Esophagus squamous epithelium (tissue), 5 donors: ENCODE results near the gene C8G. TPM values are rescaled to one million over a fixed set of nuclear protein-coding genes. Genes with fewer than 3 reads are reported as not detected.

Source experiments
- DNase-seq: peaks from one replicate; lab custom pipeline; 2025; lab: John Stamatoyannopoulos, UW
- H3K27ac ChIP-seq, 4 donors: fragments of 200-600 bp; sonication (generic); one replicate each; pipeline ENCODE4 v1.5.1; 2016 to 2019; ENCODE audit warnings: mild to moderate bottlenecking in 1 of 4
- H3K27me3 ChIP-seq, 4 donors: fragments of 200-600 bp; sonication (generic); 1 replicate in 3 of 4; 2 replicates in 1 of 4; pipeline versions ENCODE4 v1.5.1 to v1.6.0; 2017 to 2021; ENCODE audit warnings: antibody characterized with exemption in 1 of 4
- H3K36me3 ChIP-seq, 3 donors: fragments of 200-600 bp; sonication (generic); one replicate each; pipeline ENCODE4 v1.5.1; 2016 to 2019
- H3K4me1 ChIP-seq, 3 donors: fragments of 200-600 bp; sonication (generic); one replicate each; pipeline ENCODE4 v1.5.1; 2017 to 2019
- H3K4me3 ChIP-seq, 4 donors: fragments of 200-600 bp; sonication (generic); 1 replicate in 3 of 4; 2 replicates in 1 of 4; pipeline ENCODE4 v1.5.1; 2016 to 2019; ENCODE audit warnings: mild to moderate bottlenecking in 2 of 4, moderate library complexity in 1 of 4
- H3K9me3 ChIP-seq, 3 donors: fragments of 200-600 bp; sonication (generic); one replicate each; pipeline ENCODE4 v1.5.1; 2016 to 2019
- CTCF ChIP-seq, 6 experiments: fragments of 450-650 bp in 4 of 6; fragments of 200-600 bp in 2 of 6; sonication (generic) in 2 of 6; IDR thresholded peaks; one replicate each; pipeline ENCODE4 v1.5.1; 2016 to 2019; ENCODE audit warnings: antibody characterized with exemption in 6 of 6, mild to moderate bottlenecking in 4 of 6, moderate library complexity in 4 of 6
- POLR2A ChIP-seq, 4 donors: fragments of 450-650 bp; IDR thresholded peaks; one replicate each; pipeline ENCODE4 v1.6.1; 2017; ENCODE audit warnings: antibody characterized with exemption in 4 of 4, mild to moderate bottlenecking in 4 of 4, moderate library complexity in 3 of 4
- WGBS, 2 donors: methylation state at CpG; one replicate each; pipeline ENCODE4 v1.1.5; 2018; 5-methylcytosine and 5-hydroxymethylcytosine counted together
- intact Hi-C: fragments of 100-400 bp; cut with DNase I; formaldehyde crosslinking; loops from one replicate; pipeline ENCODE4 v1.15.0; 2022
- total RNA-seq, 4 donors: library from RNA; depleted of rRNA; stranded (reverse); fragments of >200 nt; gene quantifications; one replicate each; pipeline ENCODE4 v1.1.0, GENCODE V29; 2016
- donor health status: DM: yes; HTN: yes; CAD: no.

Gene C8G
- total RNA-seq, 4 donors from 2014 or later = 1.6 TPM; not detected in 3

- Histone ChIP-seq H3K9me3 (no peaks in the 10 kb centered on the region), H3K36me3 (no peaks in the 10 kb centered on the region), H3K4me1 (peaks cover 2 to 5% (median 2%) of the 10 kb centered on the region in 3 donors), H3K27me3 (no peaks in the 10 kb centered on the region), H3K27ac (no peak overlapping the region), H3K4me3 (no peak overlapping the region)
- intact Hi-C loops = no loop called here
- TF ChIP-seq CTCF (IDR thresholded peaks at IDR 0.05) (no peak), POLR2A (IDR thresholded peaks at IDR 0.05) (no peak)
- DNase-seq = no peak
- 100% methylated on average over 5 of the region's 9 CpGs; no CpG with 5 or more reads in 1 of the 2 donors for WGBS, 2 donors
Measured at GRCh38 chr9:136955943-136956335, 10.9 kb downstream of the C8G start.

GRCh38 chr9:136956604-136957003 lies 11.6 kb downstream of the C8G start:
- intact Hi-C loops = no loop called here
- peaks cover 8 to 10% (median 8%) of the 10 kb centered on the region in 3 donors for H3K4me1 ChIP-seq
- DNase-seq = no peak
- H3K9me3 ChIP-seq = no peaks in the 10 kb centered on the region
- 94 to 95% methylated on average over 4 of the region's 4 CpGs for WGBS, 2 donors
- no peak overlapping the region for H3K27ac ChIP-seq
- no peak overlapping the region for H3K4me3 ChIP-seq
- H3K36me3 ChIP-seq = no peaks in the 10 kb centered on the region
- no peaks in the 10 kb centered on the region for H3K27me3 ChIP-seq
- no peak for TF ChIP-seq CTCF (IDR thresholded peaks at IDR 0.05)
- TF ChIP-seq POLR2A (IDR thresholded peaks at IDR 0.05) = no peak

- H3K4me1 ChIP-seq = peaks cover 8 to 16% (median 10%) of the 10 kb centered on the region in 3 donors
- no peak overlapping the region for H3K27ac ChIP-seq
- TF ChIP-seq CTCF (IDR thresholded peaks at IDR 0.05) (no peak), POLR2A (IDR thresholded peaks at IDR 0.05) (no peak)
- no peaks in the 10 kb centered on the region for H3K9me3 ChIP-seq
- 85 to 89% methylated on average over 1 of the region's 1 CpG for WGBS, 2 donors
- no peaks in the 10 kb centered on the region for H3K27me3 ChIP-seq
- no peak for DNase-seq
- H3K4me3 ChIP-seq = no peak overlapping the region
- H3K36me3 ChIP-seq = no peaks in the 10 kb centered on the region
- intact Hi-C loops = no loop called here
Measured at GRCh38 chr9:136957461-136957860, 12.4 kb downstream of the C8G start.

- no peak for DNase-seq
- H3K4me1 ChIP-seq = peaks cover 8 to 16% (median 10%) of the 10 kb centered on the region in 3 donors
- no peak for TF ChIP-seq POLR2A (IDR thresholded peaks at IDR 0.05)
- no peak for TF ChIP-seq CTCF (IDR thresholded peaks at IDR 0.05)
- no peaks in the 10 kb centered on the region for H3K9me3 ChIP-seq
- no peaks in the 10 kb centered on the region for H3K36me3 ChIP-seq
- 81 to 100% methylated on average over 3 to 4 of the region's 6 CpGs for WGBS, 2 donors
- intact Hi-C loops = no loop called here
- H3K4me3 ChIP-seq = no peak overlapping the region
- H3K27ac ChIP-seq = no peak overlapping the region
- H3K27me3 ChIP-seq = no peaks in the 10 kb centered on the region
Measured at GRCh38 chr9:136957901-136958300, 12.9 kb downstream of the C8G start.

GRCh38 chr9:136958473-136958872 lies 13.4 kb downstream of the C8G start:
- Histone ChIP-seq H3K27ac (no peak overlapping the region), H3K4me3 (no peak overlapping the region), H3K4me1 (peaks cover 8 to 19% (median 10%) of the 10 kb centered on the region in 3 donors), H3K9me3 (no peaks in the 10 kb centered on the region), H3K36me3 (no peaks in the 10 kb centered on the region), H3K27me3 (no peaks in the 10 kb centered on the region)
- WGBS, 2 donors = 98% methylated on average over 5 of the region's 7 CpGs; no CpG with 5 or more reads in 1 of the 2 donors
- intact Hi-C loops = no loop called here
- no peak for DNase-seq
- no peak for TF ChIP-seq CTCF (IDR thresholded peaks at IDR 0.05)
- no peak for TF ChIP-seq POLR2A (IDR thresholded peaks at IDR 0.05)
